HCT116 (cell line): ENCODE measurements around the gene RMRP. TPM values are rescaled to one million over a fixed set of nuclear protein-coding genes. Genes with fewer than 3 reads are reported as not detected.

ENCODE experiments used
- ATAC-seq: fragments of 200-7000 bp; cut with Tn5 transposase; 2 replicates; pipeline ENCODE4 v1.9.1; 2020; ENCODE audit warnings: mild to moderate bottlenecking, moderate library complexity
- BruUV-seq: library from RNA; stranded (reverse); fragments of 400-500 nt; replicated peaks from 2 replicates; lab custom pipeline; 2021; lab: Mats Ljungman, UMichigan
- CTCF ChIA-PET: fragments of 300-600 bp; sonication (Branson Sonifier 250); formaldehyde crosslinking; loops from one replicate; lab custom pipeline; 2021; ENCODE audit warnings: antibody characterized with exemption; lab: Charles Lee
- POLR2A ChIA-PET: fragments of 300-600, 350-600 bp; sonication (Branson Sonifier 250); formaldehyde crosslinking; loops from one replicate; lab custom pipeline; 2021; ENCODE audit warnings: antibody characterized with exemption; lab: Charles Lee
- RAD21 ChIA-PET, 2 experiments: fragments of 300-600 bp; sonication (Branson Sonifier 250); formaldehyde crosslinking; loops; one replicate each; lab custom pipeline; 2023; ENCODE audit warnings: low total read pairs in 2 of 2; ENCODE audit not compliant: uncharacterized antibody in 2 of 2, unreplicated experiment in 2 of 2, low non-redundant PET in 1 of 2; lab: Charles Lee
- DNase-seq: peaks from one replicate; pipeline ENCODE4 v3.0.0-alpha.2; 2010; ENCODE audit warnings: low read depth, low spot score
- H2AFZ ChIP-seq: fragments of 200-600 bp; shearing (Covaris generic), sonication (generic); 2 replicates; pipeline ENCODE4 v1.6.1; 2017; ENCODE audit warnings: low read depth, mixed run types, mixed read lengths, antibody characterized with exemption, low read length; ENCODE audit not compliant: poor library complexity, severe bottlenecking
- H3K27ac ChIP-seq: 2 replicates; pipeline ENCODE4 v1.5.1; 2012; ENCODE audit warnings: low read depth, low read length
- H3K27me3 ChIP-seq: fragments of 200-600 bp; sonication (generic); 2 replicates; pipeline ENCODE4 v1.6.1; 2016; ENCODE audit warnings: mixed run types, low read length, mixed read lengths; ENCODE audit not compliant: insufficient read depth
- H3K36me3 ChIP-seq, 2 experiments: fragments of 200-500 bp in 1 of 2; fragments of 200-600 bp in 1 of 2; sonication (Bioruptor generic) in 1 of 2; sonication (generic) in 1 of 2; 2 replicates each; pipeline versions ENCODE4 v1.5.1 to v1.6.1; 2014 to 2016; ENCODE audit warnings: low read length in 2 of 2, inconsistent platforms in 1 of 2, mixed read lengths in 1 of 2, mixed run types in 1 of 2; ENCODE audit not compliant: insufficient read depth in 2 of 2, control insufficient read depth in 1 of 2
- H3K4me1 ChIP-seq, 2 experiments: fragments of 200-600 bp in 1 of 2; sonication (generic) in 1 of 2; 2 replicates each; pipeline versions ENCODE4 v1.5.1 to v1.6.1; 2012 to 2017; ENCODE audit warnings: low read length in 2 of 2, inconsistent platforms in 1 of 2, mild to moderate bottlenecking in 1 of 2, mixed read lengths in 1 of 2, mixed run types in 1 of 2, moderate library complexity in 1 of 2; ENCODE audit not compliant: insufficient read depth in 2 of 2, control insufficient read depth in 1 of 2
- H3K4me2 ChIP-seq: fragments of 200-600 bp; sonication (generic); 2 replicates; pipeline ENCODE4 v1.6.1; 2017; ENCODE audit warnings: mixed run types, low read length, mixed read lengths
- H3K4me3 ChIP-seq, 2 experiments: fragments of 200-600 bp in 1 of 2; sonication (generic) in 1 of 2; replicated peaks in 1 of 2; 2 replicates each; pipeline ENCODE4 v1.5.1; 2011 to 2016; ENCODE audit warnings: low read length in 2 of 2, control low read depth in 1 of 2, low read depth in 1 of 2, mild to moderate bottlenecking in 1 of 2, mixed read lengths in 1 of 2, mixed run types in 1 of 2
- H3K79me2 ChIP-seq: fragments of 200-600 bp; sonication (generic); 2 replicates; pipeline ENCODE4 v1.6.1; 2017; ENCODE audit warnings: mild to moderate bottlenecking, mixed run types, low read length, moderate library complexity, mixed read lengths; ENCODE audit not compliant: insufficient read depth
- H3K9ac ChIP-seq: fragments of 200-600 bp; sonication (generic); 2 replicates; pipeline ENCODE4 v1.6.1; 2016; ENCODE audit warnings: low read length, mixed read lengths
- H3K9me2 ChIP-seq: fragments of 200-600 bp; sonication (generic), shearing (Covaris generic); 2 replicates; pipeline ENCODE4 v1.6.1; 2017; ENCODE audit warnings: mixed run types, mild to moderate bottlenecking, moderate library complexity; ENCODE audit not compliant: insufficient read depth
- H3K9me3 ChIP-seq, 2 experiments: fragments of 200-500 bp in 1 of 2; fragments of 200-600 bp in 1 of 2; sonication (Bioruptor generic) in 1 of 2; sonication (generic) in 1 of 2; 2 replicates each; pipeline ENCODE4 v1.6.1; 2014 to 2017; ENCODE audit warnings: low read length in 2 of 2, mixed read lengths in 2 of 2, inconsistent platforms in 1 of 2, low read depth in 1 of 2, mild to moderate bottlenecking in 1 of 2, mixed run types in 1 of 2, moderate library complexity in 1 of 2; ENCODE audit not compliant: control insufficient read depth in 1 of 2, insufficient read depth in 1 of 2
- H4K20me1 ChIP-seq: fragments of 200-600 bp; sonication (generic), shearing (Covaris generic); 2 replicates; pipeline ENCODE4 v1.6.1; 2017; ENCODE audit warnings: mixed run types, mild to moderate bottlenecking, moderate library complexity; ENCODE audit not compliant: insufficient read depth
- ATF3 ChIP-seq: IDR thresholded peaks from 2 replicates; pipeline ENCODE4 v1.6.1; 2012
- CBX3 ChIP-seq: IDR thresholded peaks from 2 replicates; pipeline ENCODE4 v1.6.1; 2012; ENCODE audit warnings: low read depth
- CEBPB ChIP-seq: IDR thresholded peaks from 2 replicates; pipeline ENCODE4 v1.6.1; 2012; ENCODE audit warnings: low read depth
- CTCF ChIP-seq, 3 experiments: fragments of 200-600 bp in 1 of 3; sonication (generic) in 1 of 3; IDR thresholded peaks in 2 of 3; conservative IDR thresholded peaks in 1 of 3; 2 replicates each; pipeline ENCODE4 v1.5.1; 2012 to 2017; ENCODE audit warnings: low read depth in 2 of 3, low read length in 2 of 3, antibody characterized with exemption in 1 of 3, borderline replicate concordance in 1 of 3, control low read depth in 1 of 3, mild to moderate bottlenecking in 1 of 3, mixed read lengths in 1 of 3, mixed run types in 1 of 3, moderate library complexity in 1 of 3; ENCODE audit not compliant: insufficient read depth in 1 of 3
- EGR1 ChIP-seq: IDR thresholded peaks from 2 replicates; pipeline ENCODE4 v1.6.1; 2012; ENCODE audit warnings: low read depth
- FOSL1 ChIP-seq: IDR thresholded peaks from 2 replicates; pipeline ENCODE4 v1.6.1; 2012; ENCODE audit warnings: low read depth
- JUND ChIP-seq: IDR thresholded peaks from 2 replicates; pipeline ENCODE4 v1.6.1; 2012
- POLR2A ChIP-seq: IDR thresholded peaks from 2 replicates; pipeline ENCODE4 v1.7.0; 2011; ENCODE audit warnings: borderline replicate concordance; ENCODE audit not compliant: insufficient read depth, insufficient read length; ENCODE audit errors: extremely low read depth
- POLR2AphosphoS5 ChIP-seq: IDR thresholded peaks from 2 replicates; pipeline ENCODE4 v1.6.1; 2011; ENCODE audit warnings: mild to moderate bottlenecking, low read depth, low read length, moderate library complexity
- RAD21 ChIP-seq: IDR thresholded peaks from 2 replicates; pipeline ENCODE4 v1.6.1; 2012; ENCODE audit warnings: low read depth, mild to moderate bottlenecking
- SP1 ChIP-seq: IDR thresholded peaks from 2 replicates; pipeline ENCODE4 v1.6.1; 2012; ENCODE audit warnings: low read depth
- TCF7L2 ChIP-seq: IDR thresholded peaks from 2 replicates; pipeline ENCODE4 v1.7.0; 2011; ENCODE audit warnings: borderline replicate concordance, inconsistent platforms; ENCODE audit not compliant: insufficient read depth, insufficient read length; ENCODE audit errors: extremely low read depth
- ZBTB33 ChIP-seq: IDR thresholded peaks from 2 replicates; pipeline ENCODE4 v1.6.1; 2011; ENCODE audit warnings: mild to moderate bottlenecking, low read length, moderate library complexity; ENCODE audit not compliant: insufficient replicate concordance; ENCODE audit errors: extremely low read depth
- intact Hi-C: fragments of 100-400 bp; cut with micrococcal nuclease; formaldehyde crosslinking; loops from 2 replicates; pipeline ENCODE4 v1.10.0; 2022
- total RNA-seq: library from RNA; stranded (reverse); gene quantifications from one replicate; pipeline ENCODE4 v1.2.1, GENCODE V29; 2021; ENCODE audit not compliant: unreplicated experiment

The RMRP gene
- total RNA-seq, 1 experiment from 2014 or later = 30,969 TPM

GRCh38 chr9:35680331-35681105 lies 22.7 kb upstream of the RMRP start:
- DNase-seq (no peak), ATAC-seq (peak; percentile 28)
- ChIA-PET RAD21 (no interaction called here), CTCF (interaction anchor here (1.4 kb wide), 1 partner anchor 16 kb away, joined by 4 read pairs; no protein-coding TSS in a partner anchor), POLR2A (interaction anchor here (2.3 kb wide), 1 partner anchor 9 kb away, joined by 15 read pairs; the partner anchor contains the start of gene TPM2)
- Histone ChIP-seq H3K79me2 (peaks cover 4% of the 10 kb centered on the region; the same call in 1 of the 2 replicates), H3K4me2 (no peak overlapping the region), H3K27ac (no peak overlapping the region), H3K9ac (no peak overlapping the region), H2AFZ (no peak overlapping the region), H3K4me1 (no peaks in the 10 kb centered on the region), H3K27me3 (no peaks in the 10 kb centered on the region), H3K9me3 (no peaks in the 10 kb centered on the region), H4K20me1 (no peaks in the 10 kb centered on the region), H3K9me2 (no peaks in the 10 kb centered on the region), H3K4me3 (no peak overlapping the region), H3K36me3 (peaks cover 28 to 37% of the 10 kb centered on the region in 2 experiments; a peak in 3 of 4 replicates)
- TF ChIP-seq RAD21 (no peak), JUND (no peak), POLR2AphosphoS5 (no peak), TCF7L2 (no peak), ATF3 (no peak), ZBTB33 (no peak), CBX3 (no peak), CEBPB (no peak), EGR1 (no peak), SP1 (no peak), POLR2A (no peak), FOSL1 (no peak), CTCF (IDR thresholded peaks at IDR 0.05 in 2 of 3, conservative IDR thresholded peaks at IDR 0.05 in 1 of 3; ENCODE audit: borderline replicate concordance in 1 of 3, insufficient read depth in 1 of 3, low read depth in 2 of 3, low read length in 2 of 3) (no peak)
- no TSS peak for BruUV-seq
- intact Hi-C loops = no loop called here
